Jurkat, Clone E6-1 (cell line): ENCODE measurements around the gene ATP7A.

Experiments used
- DNase-seq: peaks from one replicate; pipeline ENCODE4 v3.0.0-alpha.2; 2011; ENCODE audit warnings: low read depth, low spot score
- H3K4me3 ChIP-seq: 2 replicates; pipeline ENCODE4 v1.5.1; 2011; ENCODE audit warnings: mild to moderate bottlenecking, low read length, control low read depth, moderate library complexity

Gene ATP7A

GRCh38 chrX:78092296-78092695 lies 181.8 kb downstream of the ATP7A start:
- H3K4me3 ChIP-seq: no peak overlapping the region
- no peak for DNase-seq

DNA sequence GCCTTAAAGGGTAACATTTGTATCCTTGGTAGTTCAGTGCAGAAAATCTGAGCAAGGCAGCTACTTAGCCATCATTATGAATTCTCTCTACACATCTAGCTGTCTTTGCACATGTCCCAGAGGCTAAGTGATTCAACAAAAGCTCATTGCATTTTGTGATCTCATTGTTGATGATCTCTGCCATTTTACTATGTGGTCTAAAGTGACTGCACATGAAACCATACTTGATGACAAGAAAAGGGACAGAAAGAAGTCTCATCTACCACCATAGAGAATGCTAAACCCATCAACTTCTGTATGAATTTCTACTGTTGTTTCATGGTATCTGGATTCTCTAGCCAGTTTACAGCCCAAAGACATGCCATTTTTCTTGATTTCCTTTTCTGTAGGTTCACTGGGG lies 187.6 kb downstream of the ATP7A start:
- H3K4me3 ChIP-seq: no peak overlapping the region
- no peak for DNase-seq
